ENCODE data around the gene STAT6. TPM values are rescaled to one million over a fixed set of nuclear protein-coding genes. Genes with fewer than 3 reads are reported as not detected.

STAT6 gene
- total RNA-seq, 1 experiment from 2014 or later = 44.4 TPM

- Histone ChIP-seq H3K18ac (ENCODE audit: insufficient read length, low read depth, low read length) (no peak overlapping the region), H2BK5ac (ENCODE audit: insufficient read length, low read length) (no peak overlapping the region), H3K9ac (ENCODE audit: extremely low read depth, insufficient read length, low read length) (no peak overlapping the region), H3T11ph (ENCODE audit: low read length) (no peak overlapping the region), H3K4ac (ENCODE audit: low read depth, low read length) (no peak overlapping the region), H3K79me1 (ENCODE audit: insufficient read depth, low read depth, low read length, poor library complexity, severe bottlenecking) (no peaks in the 10 kb centered on the region), H4K20me1 (ENCODE audit: control insufficient read depth, insufficient read depth, insufficient read length) (peaks cover 2% of the 10 kb centered on the region), H2BK120ac (ENCODE audit: low read depth, low read length, poor library complexity, severe bottlenecking) (no peak overlapping the region), H2AFZ (ENCODE audit: low read length) (no peak overlapping the region), H3K23ac (ENCODE audit: insufficient read length, low read depth, low read length) (no peak overlapping the region), H4K8ac (replicated peaks; ENCODE audit: insufficient read length, low read depth, low read length) (no peak overlapping the region), H2BK12ac (ENCODE audit: insufficient read length, low read depth, low read length) (no peak overlapping the region), H2AK5ac (ENCODE audit: insufficient read length, low read length) (no peak overlapping the region), H3K4me2 (ENCODE audit: insufficient read depth, insufficient read length, low read length) (no peak overlapping the region), H3K79me2 (ENCODE audit: insufficient read depth, low read length) (no peaks in the 10 kb centered on the region), H3K27ac (ENCODE audit: insufficient read length, low read depth, low read length) (no peak overlapping the region), H2BK15ac (ENCODE audit: low read depth, low read length) (no peak overlapping the region), H4K5ac (ENCODE audit: insufficient read length, low read depth, low read length) (no peak overlapping the region), H4K91ac (ENCODE audit: insufficient read length, low read depth, low read length) (no peak overlapping the region), H3K27me3 (ENCODE audit: insufficient read depth, low read length) (no peaks in the 10 kb centered on the region), H3K14ac (ENCODE audit: insufficient read depth, low read length) (no peak overlapping the region), H3K9me3 (ENCODE audit: control insufficient read depth, low read depth, low read length) (no peaks in the 10 kb centered on the region), H2BK20ac (ENCODE audit: low read depth, low read length, poor library complexity, severe bottlenecking) (no peak overlapping the region), H3K56ac (ENCODE audit: insufficient read length, low read depth, low read length) (no peak overlapping the region), H3K4me1 (ENCODE audit: insufficient read depth, low read length) (no peaks in the 10 kb centered on the region), H3K23me2 (ENCODE audit: insufficient read length, low read depth, low read length, poor library complexity, severe bottlenecking) (no peaks in the 10 kb centered on the region)
- no peak for DNase-seq
- Mint-ChIP-seq H3K27ac (no peak overlapping the region; a peak in 1 of 7 replicates), H3K4me3 (no peak overlapping the region), H3K36me3 (ENCODE audit: insufficient read depth in 1 of 3, low read depth in 3 of 3) (peaks cover 64 to 96% (median 92%) of the 10 kb centered on the region in 3 experiments; a peak in 6 of 7 replicates), H3K27me3 (ENCODE audit: low read depth) (no peaks in the 10 kb centered on the region; the same call in 1 of the 2 replicates), H3K9me3 (no peaks in the 10 kb centered on the region), H3K4me1 (no peaks in the 10 kb centered on the region)
- no CpG with 5 or more reads among the region's 4 CpGs for WGBS (ENCODE audit: extremely low coverage, insufficient read length, low lambda C conversion rate)
- TF ChIP-seq, protein P1, sequence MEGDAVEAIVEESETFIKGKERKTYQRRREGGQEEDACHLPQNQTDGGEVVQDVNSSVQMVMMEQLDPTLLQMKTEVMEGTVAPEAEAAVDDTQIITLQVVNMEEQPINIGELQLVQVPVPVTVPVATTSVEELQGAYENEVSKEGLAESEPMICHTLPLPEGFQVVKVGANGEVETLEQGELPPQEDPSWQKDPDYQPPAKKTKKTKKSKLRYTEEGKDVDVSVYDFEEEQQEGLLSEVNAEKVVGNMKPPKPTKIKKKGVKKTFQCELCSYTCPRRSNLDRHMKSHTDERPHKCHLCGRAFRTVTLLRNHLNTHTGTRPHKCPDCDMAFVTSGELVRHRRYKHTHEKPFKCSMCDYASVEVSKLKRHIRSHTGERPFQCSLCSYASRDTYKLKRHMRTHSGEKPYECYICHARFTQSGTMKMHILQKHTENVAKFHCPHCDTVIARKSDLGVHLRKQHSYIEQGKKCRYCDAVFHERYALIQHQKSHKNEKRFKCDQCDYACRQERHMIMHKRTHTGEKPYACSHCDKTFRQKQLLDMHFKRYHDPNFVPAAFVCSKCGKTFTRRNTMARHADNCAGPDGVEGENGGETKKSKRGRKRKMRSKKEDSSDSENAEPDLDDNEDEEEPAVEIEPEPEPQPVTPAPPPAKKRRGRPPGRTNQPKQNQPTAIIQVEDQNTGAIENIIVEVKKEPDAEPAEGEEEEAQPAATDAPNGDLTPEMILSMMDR (conservative IDR thresholded peaks at IDR 0.05) = no peak
These were observed 47.5 kb upstream of the STAT6 start for GRCh38 chr12:57158665-57159064.
